ENCODE results near the gene FUCA2. TPM values are rescaled to one million over a fixed set of nuclear protein-coding genes. Genes with fewer than 3 reads are reported as not detected.

Gene FUCA2
- total RNA-seq, 4 donors from 2014 or later: 17.6 to 27.5 (median 25.8) TPM

GRCh38 chr6:143542888-143543287 is 31.4 kb upstream of the FUCA2 start:
- no peak for DNase-seq (ENCODE audit: extremely low spot score)
- no peak overlapping the region for H3K4me3 ChIP-seq
- no peak overlapping the region for H3K27ac ChIP-seq (replicated peaks in 1 of 4)
- WGBS: 92% methylated on average over 2 of the region's 2 CpGs
- intact Hi-C loops (cut with DNase I): no loop called here
- no peaks in the 10 kb centered on the region for H3K36me3 ChIP-seq
- no peak for TF ChIP-seq POLR2A (IDR thresholded peaks at IDR 0.05; ENCODE audit: low read depth)
- TF ChIP-seq POLR2AphosphoS5 (IDR thresholded peaks at IDR 0.05): no peak
- TF ChIP-seq EP300 (IDR thresholded peaks at IDR 0.05): no peak
- TF ChIP-seq CTCF (IDR thresholded peaks at IDR 0.05): no peak
- peaks cover 1 to 6% (median 3%) of the 10 kb centered on the region in 4 donors for H3K4me1 ChIP-seq
- H3K27me3 ChIP-seq: no peaks in the 10 kb centered on the region
- H3K9me3 ChIP-seq: no peaks in the 10 kb centered on the region

GRCh38 chr6:143540192-143540591 is 28.7 kb upstream of the FUCA2 start:
- H3K4me3 ChIP-seq: no peak overlapping the region
- DNase-seq (ENCODE audit: extremely low spot score): no peak
- intact Hi-C loops (cut with DNase I): no loop called here
- H3K27ac ChIP-seq (replicated peaks in 1 of 4): no peak overlapping the region
- peaks cover 7 to 17% (median 13%) of the 10 kb centered on the region in 4 donors for H3K4me1 ChIP-seq
- TF ChIP-seq CTCF (IDR thresholded peaks at IDR 0.05): no peak
- no peak for TF ChIP-seq EP300 (IDR thresholded peaks at IDR 0.05)
- TF ChIP-seq POLR2A (IDR thresholded peaks at IDR 0.05; ENCODE audit: low read depth): no peak
- no peak for TF ChIP-seq POLR2AphosphoS5 (IDR thresholded peaks at IDR 0.05)
- no peaks in the 10 kb centered on the region for H3K9me3 ChIP-seq
- 76% methylated on average over 3 of the region's 3 CpGs for WGBS
- H3K27me3 ChIP-seq: no peaks in the 10 kb centered on the region
- H3K36me3 ChIP-seq: no peaks in the 10 kb centered on the region

- H3K4me1 ChIP-seq: peaks cover 7 to 17% (median 13%) of the 10 kb centered on the region in 4 donors
- no peak for DNase-seq (ENCODE audit: extremely low spot score)
- no peaks in the 10 kb centered on the region for H3K9me3 ChIP-seq
- no peak overlapping the region for H3K4me3 ChIP-seq
- H3K27ac ChIP-seq (replicated peaks in 1 of 4): no peak overlapping the region
- TF ChIP-seq EP300 (IDR thresholded peaks at IDR 0.05) (no peak), POLR2A (IDR thresholded peaks at IDR 0.05; ENCODE audit: low read depth) (no peak), CTCF (IDR thresholded peaks at IDR 0.05) (no peak), POLR2AphosphoS5 (IDR thresholded peaks at IDR 0.05) (no peak)
- intact Hi-C loops (cut with DNase I): no loop called here
- H3K27me3 ChIP-seq: no peaks in the 10 kb centered on the region
- no peaks in the 10 kb centered on the region for H3K36me3 ChIP-seq
- WGBS: 94% methylated on average over 7 of the region's 7 CpGs
Observed at GRCh38 chr6:143539734-143540133, 28.2 kb upstream of the FUCA2 start.

- H3K4me3 ChIP-seq: no peak overlapping the region
- H3K27ac ChIP-seq (replicated peaks in 1 of 4): no peak overlapping the region
- no peaks in the 10 kb centered on the region for H3K9me3 ChIP-seq
- no peaks in the 10 kb centered on the region for H3K36me3 ChIP-seq
- no peaks in the 10 kb centered on the region for H3K27me3 ChIP-seq
- DNase-seq (ENCODE audit: extremely low spot score): no peak
- intact Hi-C loops (cut with DNase I): no loop called here
- TF ChIP-seq POLR2AphosphoS5 (IDR thresholded peaks at IDR 0.05) (no peak), EP300 (IDR thresholded peaks at IDR 0.05) (no peak), POLR2A (IDR thresholded peaks at IDR 0.05; ENCODE audit: low read depth) (no peak), CTCF (IDR thresholded peaks at IDR 0.05) (no peak)
- WGBS: 95% methylated on average over 4 of the region's 4 CpGs
- H3K4me1 ChIP-seq: peaks cover 7 to 17% (median 13%) of the 10 kb centered on the region in 4 donors
Observed at GRCh38 chr6:143539106-143539505, 27.6 kb upstream of the FUCA2 start.

- no peak overlapping the region for H3K4me3 ChIP-seq
- no peak overlapping the region for H3K27ac ChIP-seq (replicated peaks in 1 of 4)
- intact Hi-C loops (cut with DNase I): no loop called here
- no peaks in the 10 kb centered on the region for H3K36me3 ChIP-seq
- H3K27me3 ChIP-seq: no peaks in the 10 kb centered on the region
- no peaks in the 10 kb centered on the region for H3K9me3 ChIP-seq
- WGBS: 96% methylated on average over 7 of the region's 7 CpGs
- peaks cover 7 to 17% (median 13%) of the 10 kb centered on the region in 4 donors for H3K4me1 ChIP-seq
- DNase-seq (ENCODE audit: extremely low spot score): no peak
- no peak for TF ChIP-seq POLR2A (IDR thresholded peaks at IDR 0.05; ENCODE audit: low read depth)
- TF ChIP-seq EP300 (IDR thresholded peaks at IDR 0.05): no peak
- TF ChIP-seq CTCF (IDR thresholded peaks at IDR 0.05): no peak
- TF ChIP-seq POLR2AphosphoS5 (IDR thresholded peaks at IDR 0.05): no peak
Observed at GRCh38 chr6:143538374-143538773, 26.9 kb upstream of the FUCA2 start.
